ENCODE data around the gene ZNG1A. TPM values are rescaled to one million over a fixed set of nuclear protein-coding genes. Genes with fewer than 3 reads are reported as not detected.
"Not testable (repeated sequence)": the region's sequence is repeated elsewhere in the genome, so short reads cannot be mapped to it uniquely, and the experiment has no call there.

ZNG1A gene
- total RNA-seq, 1 experiment from 2014 or later = 16.0 TPM

GRCh38 chr9:178140-178825, 573 bp downstream of the ZNG1A start:
- DNase-seq (ENCODE audit: low read depth) = not testable (repeated sequence)

DNA sequence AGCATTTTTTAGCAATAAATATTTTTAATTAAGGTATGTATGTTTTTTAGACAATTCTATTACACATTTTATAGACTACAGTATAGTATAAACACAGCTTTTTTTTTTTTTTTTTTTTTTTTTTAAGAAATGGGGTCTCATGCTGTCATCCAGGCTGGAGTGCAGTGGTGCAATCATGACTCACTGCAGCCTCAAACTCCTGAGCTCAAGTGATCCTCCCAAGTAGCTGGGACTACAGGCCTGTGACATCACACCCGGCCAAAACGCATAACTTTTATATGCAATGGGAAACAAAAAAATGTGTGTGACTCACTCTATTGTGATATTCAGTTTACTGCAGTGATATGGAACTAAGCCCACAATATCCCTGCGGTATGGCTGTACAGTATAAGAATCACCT, 9.1 kb downstream of the ZNG1A start:
- not testable (repeated sequence) for DNase-seq (ENCODE audit: low read depth)

DNA sequence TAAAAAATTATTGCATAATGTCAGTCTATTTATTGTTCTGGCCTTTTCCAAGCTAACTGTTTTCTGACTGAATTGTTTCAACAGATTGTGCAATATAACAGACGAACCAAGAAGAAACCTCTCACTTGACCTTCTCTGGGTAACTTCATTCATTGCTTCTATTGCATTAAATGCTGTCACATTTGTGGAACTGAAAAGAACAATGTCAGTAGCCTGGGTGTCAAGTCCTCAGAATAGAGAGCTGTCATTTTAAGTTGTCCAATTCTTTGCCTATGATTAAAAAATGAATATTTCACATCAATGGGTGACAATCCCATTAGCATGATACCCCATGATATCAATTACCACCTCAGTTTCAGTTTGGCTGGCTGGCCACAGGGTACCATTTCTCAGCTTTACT, 19.0 kb downstream of the ZNG1A start:
- DNase-seq (ENCODE audit: low read depth) = not testable (repeated sequence)

GRCh38 chr9:151173-151572, 27.7 kb downstream of the ZNG1A start:
- not testable (repeated sequence) for DNase-seq (ENCODE audit: low read depth)

GRCh38 chr9:139880-140279, 39.0 kb downstream of the ZNG1A start:
- DNase-seq (ENCODE audit: low read depth) = not testable (repeated sequence)

DNA sequence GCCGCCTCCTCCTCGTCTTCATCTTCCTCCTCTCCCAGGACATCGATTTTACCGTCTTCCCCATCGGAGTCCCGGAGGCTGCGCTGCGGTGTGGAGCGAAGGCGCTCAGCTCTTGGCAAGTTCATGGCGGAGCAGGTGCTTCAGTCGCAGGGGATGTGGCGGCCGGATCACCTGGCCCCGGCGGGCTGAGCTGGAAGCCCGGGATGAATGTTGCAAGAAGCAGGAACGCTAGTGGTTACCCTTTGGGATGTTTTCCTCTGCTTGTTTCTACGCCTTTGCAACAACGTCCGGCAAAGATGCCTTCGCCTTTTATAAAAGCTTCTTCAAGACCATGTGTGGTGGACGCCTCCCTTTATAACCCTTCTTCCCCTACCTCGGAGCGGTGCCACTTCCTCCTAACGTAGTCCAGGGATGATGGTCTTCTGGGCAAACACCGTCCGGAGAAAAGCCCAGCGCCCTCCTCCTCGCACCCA, 60.8 kb downstream of the ZNG1A start, which contains the start of gene FOXD4:
Gene FOXD4 (minus strand): TSS at position 423 of the 473 bp plus-strand sequence. CDS start 298 bp downstream, at position 125.
- DNase-seq (ENCODE audit: low read depth) = not testable (repeated sequence)

- not testable (repeated sequence) for DNase-seq (ENCODE audit: low read depth)
These were observed 61.5 kb downstream of the ZNG1A start for GRCh38 chr9:117144-117994.

DNA sequence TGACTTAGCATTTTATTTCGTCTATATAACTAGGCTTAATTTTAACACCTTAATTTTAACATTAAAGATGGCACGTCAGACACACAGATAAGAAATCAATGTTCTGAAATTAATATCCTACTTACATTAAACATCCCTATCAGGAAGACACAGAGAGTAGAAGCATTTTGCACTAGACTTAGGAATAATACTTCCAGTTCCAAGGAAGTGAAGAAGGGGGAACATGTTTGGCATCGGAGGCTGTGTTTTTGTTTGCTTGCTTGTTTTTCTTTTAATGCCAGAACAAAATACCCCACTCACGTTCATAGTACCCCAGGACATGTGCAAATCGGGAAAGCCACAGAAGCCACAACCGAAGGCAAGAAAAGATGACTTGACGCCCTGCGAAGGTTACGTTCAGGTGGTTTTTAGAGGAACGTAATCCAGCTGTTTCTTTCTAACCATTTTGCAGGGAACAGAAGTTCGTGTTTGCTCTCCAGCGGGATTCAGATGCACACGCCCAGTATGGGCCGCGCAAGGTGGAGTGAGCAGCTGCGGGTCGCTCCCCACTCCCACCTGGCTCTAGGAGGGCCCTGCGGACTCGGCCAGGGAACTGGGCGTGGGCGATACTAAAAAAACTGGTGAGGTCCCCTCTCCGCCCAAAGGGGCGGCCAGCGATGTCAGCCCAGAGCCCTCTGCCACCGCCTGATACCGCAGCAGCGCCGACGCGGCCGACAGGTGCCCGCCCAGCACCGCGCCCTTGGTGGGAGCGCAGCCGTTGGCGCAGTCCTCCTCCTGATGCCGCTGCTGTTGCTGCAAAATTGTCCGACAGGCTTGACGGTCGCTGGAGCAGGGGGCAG, 62.4 kb downstream of the ZNG1A start:
- not testable (repeated sequence) for DNase-seq (ENCODE audit: low read depth)

GRCh38 chr9:115118-115451, 63.8 kb downstream of the ZNG1A start:
- not testable (repeated sequence) for DNase-seq (ENCODE audit: low read depth)

- DNase-seq (ENCODE audit: low read depth) = peak; percentile 6
These were observed 64.4 kb downstream of the ZNG1A start for GRCh38 chr9:114267-115117.

GRCh38 chr9:113468-114266, 65.2 kb downstream of the ZNG1A start:
- DNase-seq (ENCODE audit: low read depth) = not testable (repeated sequence)

GRCh38 chr9:112589-113467, 66.0 kb downstream of the ZNG1A start:
- not testable (repeated sequence) for DNase-seq (ENCODE audit: low read depth)

GRCh38 chr9:110672-111071, 68.2 kb downstream of the ZNG1A start:
- not testable (repeated sequence) for DNase-seq (ENCODE audit: low read depth)

DNA sequence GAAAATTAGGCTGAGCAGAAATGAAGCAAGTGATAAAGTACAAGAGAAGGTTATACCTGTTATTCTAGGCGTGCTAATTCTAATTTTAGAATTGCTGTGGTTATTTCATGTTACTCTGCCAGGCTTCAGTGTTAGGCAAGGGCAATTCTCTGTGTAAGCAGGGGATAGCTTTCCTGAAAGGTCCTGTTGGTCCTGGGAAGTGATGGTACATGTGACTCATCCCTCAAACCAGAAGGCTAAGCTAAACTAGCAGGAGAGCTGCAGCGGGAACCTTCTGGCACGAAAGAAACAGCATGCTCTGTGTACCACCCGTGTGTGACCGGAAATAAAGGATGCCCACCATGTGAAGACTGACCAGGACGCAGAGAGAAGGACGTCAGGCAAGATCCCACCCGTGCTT, 69.3 kb downstream of the ZNG1A start:
- not testable (repeated sequence) for DNase-seq (ENCODE audit: low read depth)

- DNase-seq (ENCODE audit: low read depth) = not testable (repeated sequence)
These were observed 69.9 kb downstream of the ZNG1A start for GRCh38 chr9:108742-109495.

GRCh38 chr9:105991-106390, 72.9 kb downstream of the ZNG1A start:
- not testable (repeated sequence) for DNase-seq (ENCODE audit: low read depth)

DNA sequence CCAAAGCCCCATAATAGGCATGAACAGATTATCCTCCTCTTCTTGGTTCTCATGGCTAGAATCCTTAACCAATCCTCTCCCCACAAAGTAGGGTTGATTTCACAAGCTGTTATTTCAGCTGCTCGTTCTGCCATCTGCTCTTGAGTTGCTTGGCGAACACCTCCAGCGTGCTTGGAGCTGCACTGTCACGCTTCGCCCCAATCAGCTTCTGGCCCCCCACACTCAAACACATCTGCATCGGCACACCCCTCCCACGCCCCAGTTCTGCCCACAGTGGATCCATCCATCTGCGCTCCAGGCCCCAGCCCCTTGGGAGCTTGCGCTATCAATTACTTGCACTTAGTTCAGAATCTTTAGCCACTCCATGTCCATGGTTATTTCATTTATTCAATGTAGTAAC, 78.4 kb downstream of the ZNG1A start:
- not testable (repeated sequence) for DNase-seq (ENCODE audit: low read depth)

DNA sequence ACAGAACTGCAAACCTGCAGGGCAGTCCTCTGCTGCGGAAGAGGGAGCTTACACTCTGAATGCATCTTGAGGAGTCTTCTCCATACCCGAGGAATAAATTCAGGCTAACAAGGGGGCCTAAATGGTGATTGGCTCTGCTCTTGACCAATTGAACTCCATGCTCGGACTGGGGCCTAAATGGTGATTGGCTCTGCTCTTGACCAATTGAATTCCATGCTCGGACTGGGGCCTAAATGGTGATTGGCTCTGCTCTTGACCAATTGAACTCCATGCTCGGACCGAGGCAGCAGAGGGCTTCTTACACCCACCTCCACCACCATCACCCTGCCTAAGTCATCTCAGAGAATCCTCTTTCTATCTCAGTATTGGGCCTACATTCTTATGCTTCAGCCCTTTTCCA, 79.0 kb downstream of the ZNG1A start:
- not testable (repeated sequence) for DNase-seq (ENCODE audit: low read depth)
